Renal cortical epithelial cell (primary cell): ENCODE results near the gene PPP3CA. TPM values are rescaled to one million over a fixed set of nuclear protein-coding genes. Genes with fewer than 3 reads are reported as not detected.
A peak's percentile ranks its signal among the peaks of the same experiment; 100 is the strongest.

Experiments
- DNase-seq: peaks from one replicate; pipeline ENCODE4 v3.0.0-alpha.2; 2011; ENCODE audit warnings: low read depth
- total RNA-seq: library from RNA; depleted of rRNA; stranded (reverse); fragments of >200 nt; gene quantifications from 2 replicates; pipeline ENCODE4 v1.2.3, GENCODE V29; 2014

PPP3CA gene
- total RNA-seq, 1 donor from 2014 or later: 44.5 TPM

DNA sequence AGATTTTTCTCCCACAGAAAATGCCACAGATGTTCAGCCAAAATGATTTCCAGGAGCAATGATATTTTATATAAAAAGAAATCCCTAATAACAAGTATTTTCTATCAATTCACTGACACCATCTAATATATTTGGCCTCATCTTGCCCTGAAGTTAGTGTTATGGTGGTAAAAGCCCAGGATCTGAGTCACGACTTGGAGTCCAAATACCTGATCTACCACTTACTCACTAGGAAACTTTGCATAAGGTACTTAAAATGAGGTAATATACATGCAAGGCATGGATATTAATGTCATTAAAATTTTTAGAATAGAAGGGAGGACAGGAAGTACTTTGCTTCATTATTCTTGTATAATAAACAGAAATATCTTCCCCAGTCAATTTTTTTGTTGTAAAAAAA, 16.3 kb downstream of the PPP3CA start:
- no peak for DNase-seq

DNA sequence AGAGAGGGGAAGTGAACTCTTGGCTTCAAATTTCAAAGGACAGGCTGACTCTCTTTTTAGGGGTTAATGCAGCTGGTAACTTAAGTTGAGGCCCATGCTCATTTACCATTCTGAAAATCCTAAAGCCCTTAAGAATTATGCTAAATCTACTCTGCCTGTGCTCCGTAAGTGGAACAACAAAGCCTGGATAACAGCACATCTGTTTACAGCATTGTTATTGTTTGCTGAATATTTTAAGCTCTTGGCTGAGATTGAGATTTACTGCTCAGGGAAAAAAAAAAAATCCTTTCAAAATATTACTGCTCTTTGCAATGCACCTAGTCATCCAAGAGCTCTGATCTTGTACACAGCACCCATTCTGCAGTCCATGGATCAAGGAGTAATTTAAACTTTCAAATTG, 17.7 kb downstream of the PPP3CA start:
- DNase-seq: no peak

DNA sequence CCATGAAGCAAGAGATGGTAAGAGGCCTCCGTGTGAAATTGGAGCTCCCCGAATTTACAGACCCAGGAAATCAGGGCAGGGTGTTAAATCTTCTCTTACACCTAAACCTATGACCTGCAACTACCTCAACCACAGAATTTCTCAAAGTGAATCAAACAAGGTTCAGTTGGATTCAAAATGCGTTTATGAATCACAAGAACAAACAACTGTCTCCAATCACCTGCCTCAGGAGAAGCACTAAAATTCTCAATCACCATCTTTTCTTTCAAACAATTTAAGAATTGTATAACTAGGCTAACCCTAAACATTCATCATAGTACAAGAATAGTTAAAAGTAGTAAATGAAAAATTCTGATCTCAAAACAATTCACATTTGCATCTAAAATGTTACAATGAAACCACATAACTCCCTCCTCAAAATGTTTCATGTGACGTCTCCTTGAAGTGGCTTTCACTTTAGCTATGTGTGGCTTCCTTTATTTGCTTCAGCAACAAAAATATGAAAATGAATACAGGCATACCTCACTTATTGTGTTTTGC, 19.2 kb downstream of the PPP3CA start:
- DNase-seq: no peak

DNA sequence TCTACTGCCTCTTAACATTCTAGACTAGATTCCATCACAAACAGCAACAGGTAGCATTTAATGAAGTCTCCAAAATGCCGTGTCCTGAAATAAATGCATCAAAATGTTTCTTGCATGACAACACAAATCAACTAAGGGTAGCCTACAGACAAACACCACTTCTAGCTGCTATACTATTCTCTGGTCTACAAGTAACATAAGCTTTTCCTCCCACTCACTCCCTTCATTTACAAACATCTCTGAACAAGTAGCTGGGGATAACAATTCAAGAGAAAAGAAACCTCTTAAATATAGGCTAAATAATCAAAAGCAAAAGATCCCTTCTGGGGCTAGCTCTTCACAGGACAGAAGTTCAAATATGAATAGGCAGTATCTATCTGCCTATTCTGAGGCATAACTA, 20.8 kb downstream of the PPP3CA start:
- no peak for DNase-seq

DNA sequence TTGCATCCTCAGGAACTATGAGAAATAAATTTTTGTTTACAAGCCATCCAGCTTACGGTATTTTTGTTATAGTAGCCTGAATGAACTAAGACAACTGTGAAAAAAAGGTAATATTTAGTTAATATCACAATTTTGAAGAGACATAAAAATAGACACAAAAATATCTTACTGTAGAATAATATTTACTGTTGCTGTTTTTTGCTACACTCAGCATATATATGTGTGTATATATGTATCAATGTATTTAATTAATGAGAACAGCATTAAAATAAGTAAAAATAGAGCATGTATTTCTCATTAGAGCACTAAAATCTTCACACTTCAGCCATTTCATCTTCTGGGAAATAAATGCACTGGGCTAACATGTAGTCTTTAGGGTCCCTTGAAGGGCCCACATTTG, 24.6 kb downstream of the PPP3CA start:
- no peak for DNase-seq

DNA sequence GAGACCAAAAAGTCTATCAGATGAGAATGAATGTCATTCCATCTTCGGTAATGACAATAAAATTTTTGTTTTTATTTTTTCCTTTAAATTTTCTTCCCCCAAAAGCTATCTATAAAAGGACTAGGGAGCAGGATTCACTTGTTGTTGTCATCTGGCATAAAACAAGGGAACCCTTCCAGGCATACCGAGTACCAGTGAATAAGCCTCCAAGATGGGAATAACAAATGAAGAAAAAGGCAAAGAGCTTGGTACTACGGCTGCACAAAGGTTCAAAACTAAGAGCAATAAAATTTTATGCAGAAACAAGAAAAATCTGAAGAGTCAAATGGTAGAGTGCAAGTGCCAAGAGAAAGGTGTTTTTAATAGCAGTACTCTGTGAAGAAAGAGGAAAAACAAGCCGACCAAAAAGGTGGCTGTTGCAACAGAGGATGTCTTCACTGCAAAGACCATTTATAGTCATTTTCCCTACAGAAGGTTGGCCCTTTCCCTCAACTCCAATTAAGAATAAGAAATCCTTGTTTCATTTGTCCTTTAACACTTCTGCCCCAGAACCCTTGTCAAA, 25.8 kb downstream of the PPP3CA start:
- no peak for DNase-seq

DNA sequence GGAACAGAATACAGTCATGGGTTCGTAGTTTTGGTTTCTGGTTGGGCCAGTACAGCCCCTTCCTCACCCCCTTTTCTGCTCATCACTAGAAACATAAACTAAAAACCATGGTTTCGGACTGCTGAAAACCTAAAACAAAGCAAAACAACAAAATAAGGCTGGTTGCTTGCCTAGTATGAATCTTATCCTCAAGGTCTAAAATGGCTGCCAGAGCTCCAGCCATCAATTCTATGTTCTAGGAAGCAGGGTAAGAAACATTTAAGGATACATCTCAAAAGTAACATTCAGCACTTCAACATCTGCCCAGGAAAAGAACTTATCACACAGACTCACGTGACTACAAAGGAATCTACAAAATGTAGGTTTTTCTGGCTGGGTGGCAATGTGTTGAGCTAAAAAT, 31.5 kb downstream of the PPP3CA start:
- DNase-seq: no peak

DNA sequence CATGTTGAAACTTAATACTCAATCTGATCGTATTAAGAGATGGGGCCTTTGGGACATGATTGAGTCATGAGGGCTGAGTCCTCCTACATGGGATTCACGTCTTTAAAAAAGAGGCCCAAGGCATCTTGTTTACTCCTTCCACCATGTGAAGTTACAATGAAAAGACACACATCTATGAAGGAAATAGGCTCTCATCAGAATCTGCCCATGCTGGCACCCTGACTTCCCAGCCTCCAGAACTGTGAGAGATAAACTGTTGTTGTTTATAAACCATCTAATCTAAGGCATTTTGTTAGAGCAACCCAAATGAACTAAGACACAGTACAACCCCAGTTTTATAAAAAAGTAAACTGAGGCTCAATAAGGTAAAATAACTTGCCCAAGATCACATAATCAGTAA, 32.3 kb downstream of the PPP3CA start:
- DNase-seq: no peak

DNA sequence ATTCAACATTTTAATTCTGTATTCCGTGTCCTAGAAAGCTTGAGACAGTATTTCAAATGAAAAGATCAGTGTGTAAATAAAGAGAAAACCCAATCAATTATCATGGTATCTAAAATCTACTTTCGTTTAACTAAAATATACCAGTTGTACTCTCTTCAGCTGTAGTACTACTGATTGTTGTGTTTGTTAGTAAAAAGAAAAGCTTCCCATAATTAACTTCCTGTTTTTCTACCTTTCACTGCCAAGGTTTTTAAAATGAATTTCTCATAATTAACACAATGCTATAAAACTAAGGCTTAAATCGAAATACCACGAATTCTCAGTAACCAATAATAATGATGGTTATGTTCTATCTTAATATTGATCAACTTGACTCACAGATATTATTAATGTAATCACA, 37.4 kb downstream of the PPP3CA start:
- no peak for DNase-seq

DNA sequence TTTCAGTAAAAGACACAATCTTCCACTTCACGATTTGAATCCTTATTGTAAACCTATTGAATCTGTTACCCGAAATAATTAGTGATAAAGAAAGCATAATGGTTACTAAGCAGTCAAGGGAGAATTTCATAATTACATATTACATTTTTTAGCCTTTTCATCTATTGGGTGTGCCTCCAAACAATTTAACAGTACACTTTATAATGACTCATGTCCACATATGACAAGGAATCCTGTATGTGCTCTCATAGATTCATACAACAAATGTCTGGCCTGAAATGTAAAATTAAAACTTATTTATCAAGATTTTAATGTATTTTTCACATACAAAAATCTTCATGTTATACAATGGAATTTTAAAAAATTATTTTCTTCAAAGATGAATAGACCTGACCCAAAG, 39.4 kb downstream of the PPP3CA start:
- no peak for DNase-seq

DNA sequence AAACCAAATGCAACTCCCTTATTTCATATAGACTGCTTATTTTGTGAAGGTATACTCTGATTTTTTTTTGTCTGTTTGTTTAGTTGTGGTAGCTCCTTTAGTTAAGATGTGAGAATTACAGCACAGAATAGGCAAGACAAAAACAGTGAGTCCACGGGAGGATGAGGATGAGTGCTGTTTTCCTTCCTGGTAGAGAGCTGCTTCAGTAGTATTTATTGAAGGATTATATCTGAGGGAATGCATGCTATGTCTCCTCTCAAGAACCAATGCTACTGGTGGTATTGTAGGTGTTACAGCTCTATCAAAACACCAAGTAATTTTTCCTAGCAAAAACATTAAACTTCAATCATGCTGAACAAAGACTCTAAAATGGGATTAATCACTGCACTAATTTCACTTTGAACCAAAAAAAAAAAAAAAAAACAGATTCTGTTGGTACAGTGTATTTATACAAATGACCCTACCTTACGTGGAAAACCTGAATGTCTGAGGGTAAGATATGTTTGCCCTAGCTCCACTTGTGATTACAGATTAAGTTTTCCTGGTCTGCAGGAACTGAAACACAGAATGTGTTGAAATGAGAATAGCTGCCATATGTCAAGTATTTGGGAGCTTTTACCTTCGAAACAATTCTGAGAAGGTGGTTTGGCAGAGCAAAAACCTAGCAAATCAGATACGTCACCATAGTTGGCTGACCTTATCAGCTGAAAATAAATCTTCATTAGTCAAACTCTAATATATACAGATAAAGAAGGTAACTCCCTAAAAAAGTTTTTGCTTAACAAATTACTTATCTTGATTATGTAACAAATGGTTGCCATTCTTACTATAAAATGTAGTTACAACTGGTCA, 40.3 kb downstream of the PPP3CA start:
- DNase-seq: no peak

DNA sequence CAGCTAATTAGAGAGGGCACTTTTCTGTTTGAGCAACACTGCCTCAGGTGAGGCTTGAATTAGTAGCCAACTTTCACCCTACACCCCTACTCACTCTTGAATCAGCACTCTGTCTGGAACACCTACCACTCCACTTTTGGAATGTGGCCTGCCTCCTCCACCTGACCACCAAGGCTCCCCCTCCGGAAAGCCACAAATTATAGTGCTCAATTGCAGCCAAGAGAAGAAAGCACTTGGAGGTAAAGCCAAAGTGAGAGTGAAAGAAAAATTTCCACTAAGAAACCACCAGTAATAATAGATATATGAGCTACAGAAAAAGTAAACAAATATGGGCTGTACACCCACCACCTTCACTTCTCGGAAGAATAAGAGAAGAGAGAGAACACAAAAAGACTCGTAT, 41.1 kb downstream of the PPP3CA start:
- DNase-seq: peak; percentile 42

DNA sequence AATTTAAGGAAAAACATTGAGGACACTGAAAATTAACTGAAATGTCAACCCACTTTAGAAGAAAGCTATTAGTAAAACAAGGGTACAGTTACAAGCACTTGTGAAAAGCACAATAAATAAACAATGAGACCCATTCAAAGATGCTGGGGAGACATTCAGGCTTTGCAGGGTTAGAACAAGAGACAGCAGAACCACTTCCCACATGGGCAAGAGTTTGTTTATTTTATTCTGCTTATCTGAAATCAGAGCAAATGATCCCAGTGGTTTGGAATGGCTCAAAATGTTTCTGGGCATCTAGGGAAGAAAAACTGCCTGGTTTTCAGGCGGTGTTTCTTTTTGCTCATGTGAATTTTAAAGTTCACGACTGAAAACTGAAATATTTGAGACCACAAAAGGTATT, 42.4 kb downstream of the PPP3CA start:
- DNase-seq: no peak

DNA sequence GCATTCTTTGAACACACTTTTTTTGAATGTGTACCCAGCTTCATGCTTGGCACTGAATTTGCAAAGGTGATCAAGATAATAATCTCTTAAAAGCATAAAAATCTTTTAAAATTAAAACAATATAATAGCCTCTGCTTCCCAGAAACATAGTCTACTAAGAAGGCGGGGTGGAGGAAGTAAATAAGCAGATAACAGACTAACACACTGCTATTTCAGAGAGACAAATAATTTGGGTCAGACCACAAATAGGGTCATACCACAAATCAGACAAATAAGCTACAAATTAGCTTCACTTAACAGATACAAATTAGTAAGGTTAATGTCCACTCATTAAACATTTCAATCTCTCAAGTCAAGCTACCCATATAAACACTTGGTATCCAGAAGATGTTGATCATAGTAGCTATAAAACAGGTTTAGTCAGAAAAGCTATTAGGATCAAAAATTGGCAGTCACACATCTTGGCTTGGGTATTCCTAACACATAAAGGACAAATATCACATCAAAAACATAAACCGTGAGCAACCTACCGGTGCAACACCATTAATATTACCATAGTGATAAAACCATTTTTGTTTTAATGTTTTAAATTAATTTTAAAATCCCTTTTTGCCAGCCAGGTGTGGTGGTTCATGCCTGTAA, 47.3 kb downstream of the PPP3CA start:
- DNase-seq: no peak

DNA sequence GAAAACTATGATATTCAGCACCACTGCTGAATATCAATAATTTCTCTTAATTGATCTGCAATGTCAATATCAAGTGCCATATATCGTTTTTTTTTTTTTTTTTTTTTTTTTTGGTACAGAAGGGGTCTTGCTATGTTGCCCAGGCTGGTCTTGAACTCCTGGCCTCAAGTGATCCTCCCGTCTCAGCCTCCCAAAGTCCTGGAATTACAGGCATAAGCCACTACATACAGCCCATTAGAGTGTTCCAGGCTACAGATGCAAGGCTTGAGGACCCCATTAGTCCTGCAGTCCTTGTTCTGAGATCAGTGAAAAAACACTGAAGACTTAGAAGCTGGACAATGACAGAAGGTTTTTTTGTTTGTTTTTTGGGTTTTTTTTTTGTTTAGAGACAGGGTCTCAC, 48.3 kb downstream of the PPP3CA start:
- DNase-seq: no peak

DNA sequence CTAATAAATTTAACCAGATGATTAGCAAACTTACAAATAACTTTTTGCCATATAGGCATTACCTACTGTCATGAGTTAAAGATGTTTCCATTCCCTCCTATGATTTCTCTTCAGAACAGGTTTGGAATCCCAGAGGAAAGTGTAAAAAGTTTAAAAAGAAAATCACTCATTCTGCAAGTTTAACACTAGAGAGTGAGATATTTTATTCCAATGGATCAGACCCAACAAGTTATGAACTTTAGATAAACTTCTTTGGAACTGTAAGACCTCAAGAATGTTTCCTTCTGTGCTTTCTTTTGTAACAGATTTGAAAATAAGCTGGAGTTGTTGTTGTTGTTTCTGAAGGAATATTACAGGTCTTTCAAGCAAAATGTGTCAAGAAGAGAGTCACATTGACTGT, 51.6 kb downstream of the PPP3CA start:
- no peak for DNase-seq

DNA sequence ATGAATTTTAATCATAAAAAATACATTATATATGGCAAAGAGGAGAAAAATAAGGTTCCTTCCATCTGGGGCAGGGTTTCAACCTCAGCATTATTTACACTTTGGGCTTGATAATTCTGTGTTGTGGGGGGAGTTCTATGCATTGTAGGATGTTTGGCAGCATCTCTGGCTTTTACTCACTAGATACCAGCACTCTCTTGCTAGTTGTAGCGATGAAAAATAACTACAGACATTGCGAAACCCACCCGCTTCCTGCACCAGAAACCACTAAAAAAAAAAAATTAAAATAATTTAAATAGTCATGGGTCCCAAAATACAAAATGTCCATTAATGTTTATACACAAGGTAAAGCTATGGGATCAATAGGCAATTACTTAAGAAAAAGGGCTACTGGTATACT, 52.7 kb downstream of the PPP3CA start:
- no peak for DNase-seq

DNA sequence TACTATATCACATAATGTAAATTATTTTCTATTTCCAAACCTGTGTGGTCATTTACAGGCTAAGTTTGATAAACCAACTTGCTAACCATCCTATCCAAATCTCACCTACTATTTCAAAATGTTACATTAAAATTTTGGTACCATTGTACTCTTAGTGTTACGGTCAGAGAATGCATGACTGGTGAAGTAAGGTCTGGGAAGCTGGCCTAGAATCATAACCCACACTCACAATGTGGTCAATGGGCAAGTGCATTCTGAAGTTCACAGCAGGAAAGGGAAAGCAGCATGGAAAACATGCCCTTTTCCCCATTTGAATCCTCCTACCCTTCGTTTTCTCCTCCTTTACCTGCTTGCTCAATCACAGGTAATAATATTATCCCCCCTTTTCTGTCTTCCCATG, 54.4 kb downstream of the PPP3CA start:
- DNase-seq: no peak

DNA sequence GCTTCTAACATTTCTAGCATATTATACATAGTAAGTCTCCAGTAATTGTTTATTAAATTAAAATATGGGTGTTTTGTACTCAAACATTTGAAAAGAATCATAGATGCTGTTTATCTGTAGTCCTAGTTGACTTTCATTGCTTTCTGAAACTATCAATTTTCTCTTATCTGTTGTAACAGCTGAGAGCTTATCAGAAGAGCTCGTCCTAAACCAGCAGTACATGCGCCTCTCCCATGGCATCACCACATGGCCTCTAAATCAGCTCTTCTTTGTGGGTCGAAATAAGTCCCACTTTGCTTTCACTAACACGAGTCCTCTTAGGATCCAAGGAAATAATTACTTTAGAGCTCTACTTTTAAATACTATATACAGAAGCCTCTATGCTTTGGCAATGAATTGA, 55.1 kb downstream of the PPP3CA start:
- DNase-seq: no peak

DNA sequence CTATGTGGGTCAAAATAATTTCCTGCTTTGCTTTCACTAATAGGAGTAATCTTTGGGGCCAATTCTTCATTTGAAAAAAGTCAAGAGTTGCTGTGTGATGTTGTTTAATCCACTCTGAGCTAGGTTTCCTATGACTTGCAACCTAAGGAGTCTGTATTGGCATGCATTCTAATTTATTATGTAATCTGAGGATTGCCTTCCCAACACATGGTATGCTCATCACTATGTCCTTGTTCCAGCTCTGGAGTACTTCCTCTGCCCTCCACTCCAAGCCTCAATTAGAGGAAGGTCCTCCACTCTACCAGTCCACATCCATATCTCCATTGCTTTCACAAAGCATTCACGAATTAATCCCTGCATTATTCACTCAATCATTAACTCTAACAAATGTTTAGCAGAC, 56.1 kb downstream of the PPP3CA start:
- no peak for DNase-seq

DNA sequence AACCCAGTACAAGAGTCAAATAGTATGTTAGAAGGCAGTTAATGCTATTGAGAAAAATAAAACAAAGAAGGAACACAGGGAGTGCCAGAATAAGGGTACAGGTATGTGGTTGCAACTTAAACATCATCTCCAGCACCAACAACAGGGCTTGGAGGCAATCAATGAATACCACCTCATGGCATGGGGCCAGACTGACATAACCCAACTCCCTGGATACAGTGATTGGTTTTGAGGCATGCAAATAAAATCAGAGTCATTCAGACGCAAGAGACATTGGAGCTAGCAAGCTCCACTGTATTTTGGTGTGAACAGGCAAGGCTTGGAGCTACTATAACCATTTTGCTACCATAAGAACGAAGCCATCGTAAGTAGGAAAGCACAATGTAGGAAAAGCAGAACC, 56.7 kb downstream of the PPP3CA start:
- DNase-seq: peak; percentile 78

DNA sequence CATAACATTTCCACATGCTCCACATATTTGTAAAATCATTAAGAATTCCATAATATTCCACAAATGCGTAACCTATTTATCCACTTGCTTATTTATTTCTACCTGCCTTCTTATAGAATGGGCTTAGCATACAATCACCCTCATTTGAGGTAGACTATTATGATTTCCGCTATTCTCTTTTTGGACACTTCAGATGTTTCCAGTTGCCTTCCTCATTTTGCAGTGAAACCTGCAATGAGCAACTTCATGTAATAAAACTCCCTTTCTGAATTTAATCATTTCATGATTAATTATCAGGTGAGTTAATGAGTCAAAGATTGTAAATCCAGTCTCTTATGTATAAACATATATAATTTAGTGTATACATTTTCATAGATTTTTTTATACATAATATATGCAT, 58.0 kb downstream of the PPP3CA start:
- no peak for DNase-seq
